AG04450 (cell line): ENCODE data around the gene ST8SIA6. TPM values are rescaled to one million over a fixed set of nuclear protein-coding genes. Genes with fewer than 3 reads are reported as not detected.

Experiments
- CTCF ChIA-PET: fragments of 300-600, 350-600 bp; formaldehyde crosslinking; extraction: SDS; loops from one replicate; lab custom pipeline; 2022; ENCODE audit warnings: antibody characterized with exemption, inconsistent platforms; lab: Charles Lee
- POLR2A ChIA-PET: fragments of 350-600 bp; formaldehyde crosslinking; extraction: SDS; loops from one replicate; lab custom pipeline; 2021; ENCODE audit warnings: antibody characterized with exemption, inconsistent platforms; lab: Yijun Ruan, JAX
- DNase-seq: peaks from one replicate; pipeline ENCODE4 v3.0.0-alpha.2; 2011; ENCODE audit warnings: low read depth, low spot score
- H3K27ac ChIP-seq: one replicate; pipeline ENCODE4 v1.5.1; 2012; ENCODE audit warnings: low read depth, low read length, control low read depth
- H3K27me3 ChIP-seq: one replicate; pipeline ENCODE4 v1.6.0; 2012; ENCODE audit warnings: low read length; ENCODE audit not compliant: control insufficient read depth, insufficient read depth
- H3K4me3 ChIP-seq: 2 replicates; pipeline ENCODE4 v1.5.1; 2011; ENCODE audit warnings: mild to moderate bottlenecking, low read depth, low read length, control low read depth
- H3K9me3 ChIP-seq: 2 replicates; pipeline ENCODE4 v1.5.1; 2012; ENCODE audit warnings: low read length; ENCODE audit not compliant: control insufficient read depth, insufficient read depth
- CTCF ChIP-seq: IDR thresholded peaks from 2 replicates; pipeline ENCODE4 v1.5.1; 2011; ENCODE audit warnings: low read depth, low read length, control low read depth, inconsistent platforms
- polyA plus RNA-seq: library from polyadenylated mRNA; depleted of rRNA; stranded (reverse); fragments of >200 nt; gene quantifications from 2 replicates; pipeline ENCODE4 v1.2.3, GENCODE V29; 2011

ST8SIA6 gene
- polyA plus RNA-seq, 1 experiment = not detected

- H3K9me3 ChIP-seq = no peaks in the 10 kb centered on the region
- no peak overlapping the region for H3K27ac ChIP-seq
- POLR2A ChIA-PET = no interaction called here
- H3K4me3 ChIP-seq = no peak overlapping the region
- no peak for TF ChIP-seq CTCF
- peaks cover 14% of the 10 kb centered on the region for H3K27me3 ChIP-seq
- CTCF ChIA-PET = interaction anchor here (0.6 to 1.6 kb wide), 7 partner anchors 12 to 927 kb away, joined by 3 to 5 read pairs (median 5); no protein-coding TSS in a partner anchor
- no peak for DNase-seq
Observed at GRCh38 chr10:17289763-17290162, 164.6 kb downstream of the ST8SIA6 start.

GRCh38 chr10:17286562-17287550 lies 167.5 kb downstream of the ST8SIA6 start:
- TF ChIP-seq CTCF = no peak
- Histone ChIP-seq H3K4me3 (no peak overlapping the region), H3K27me3 (peaks cover 22% of the 10 kb centered on the region), H3K9me3 (peaks cover 8% of the 10 kb centered on the region), H3K27ac (no peak overlapping the region)
- ChIA-PET POLR2A (no interaction called here), CTCF (no interaction called here)
- no peak for DNase-seq

GRCh38 chr10:17282311-17282710 lies 172.1 kb downstream of the ST8SIA6 start:
- TF ChIP-seq CTCF = no peak
- Histone ChIP-seq H3K27ac (no peak overlapping the region), H3K9me3 (peaks cover 8% of the 10 kb centered on the region), H3K27me3 (peaks cover 20% of the 10 kb centered on the region), H3K4me3 (no peak overlapping the region)
- ChIA-PET CTCF (no interaction called here), POLR2A (no interaction called here)
- no peak for DNase-seq

GRCh38 chr10:17278607-17279240 lies 175.7 kb downstream of the ST8SIA6 start:
- ChIA-PET POLR2A (no interaction called here), CTCF (no interaction called here)
- DNase-seq = no peak
- H3K27me3 ChIP-seq = peaks cover 12% of the 10 kb centered on the region
- no peak for TF ChIP-seq CTCF
- H3K9me3 ChIP-seq = peaks cover 12% of the 10 kb centered on the region
- no peak overlapping the region for H3K4me3 ChIP-seq
- no peak overlapping the region for H3K27ac ChIP-seq
